ENCODE results near the gene MTMR2. TPM values are rescaled to one million over a fixed set of nuclear protein-coding genes. Genes with fewer than 3 reads are reported as not detected.
A peak's percentile ranks its signal among the peaks of the same experiment; 100 is the strongest.

The MTMR2 gene
- polyA plus RNA-seq (2011; rRNA removed) (34.8 and 43.3 TPM in 2 replicates), polyA minus RNA-seq (2011; rRNA and poly(A)+ RNA removed) (30.6 and 50.5 TPM in 2 replicates)

GRCh38 chr11:95923728-95924413 lies at the start of gene MTMR2:
Gene MTMR2, minus strand, starts transcription at chr11:95924107. Its CDS starts 153 bp downstream, at chr11:95923954.
- DNase-seq (ENCODE audit: low read depth, low spot score) = peak; percentile 29
- ChIA-PET CTCF (interaction anchor here (0.8 to 1.5 kb wide), 3 partner anchors 75 to 470 kb away, joined by 3 to 6 read pairs (median 5); no protein-coding TSS in a partner anchor), POLR2A (interaction anchor here (0.9 to 1.2 kb wide), 5 partner anchors 74 to 419 kb away, joined by 3 to 4 read pairs (median 4); partner anchors contain the start of genes FAM76B and MAML2)
- peak within 1 kb of the TSS; percentile 92 for H3K4me3 ChIP-seq (ENCODE audit: low read depth, low read length)
- no peaks in the 10 kb centered on the region for H3K27me3 ChIP-seq (ENCODE audit: control insufficient read depth, insufficient read depth, low read length)
- no peaks in the 10 kb centered on the region; the same call in 1 of the 2 replicates for H3K9me3 ChIP-seq (ENCODE audit: control insufficient read depth, insufficient read depth, low read length)
- no peak for TF ChIP-seq CTCF (IDR thresholded peaks at IDR 0.05; ENCODE audit: low read depth, low read length)
- peak within 1 kb of the TSS; percentile 97 for H3K27ac ChIP-seq (ENCODE audit: low read depth, low read length)

DNA sequence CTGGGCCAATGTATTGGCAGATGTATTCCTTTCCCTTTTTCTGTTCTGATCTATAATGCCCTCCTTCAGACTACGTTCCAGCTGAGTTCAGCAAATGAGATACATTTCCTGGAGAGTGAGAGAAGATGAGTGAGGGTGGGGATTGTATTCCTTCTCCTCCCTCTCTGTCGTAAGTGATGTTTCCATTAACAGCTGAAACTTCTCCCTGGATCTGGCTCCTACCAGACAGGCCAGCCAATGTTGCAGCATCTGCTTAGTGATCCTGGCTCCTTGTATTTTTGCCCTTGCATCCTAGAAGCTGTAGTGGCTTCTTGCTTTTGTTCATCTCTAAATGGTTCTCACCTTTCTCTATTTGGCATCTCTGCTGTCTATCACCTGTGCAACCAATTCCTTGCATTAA lies 48.2 kb upstream of the MTMR2 start:
- Histone ChIP-seq H3K27me3 (ENCODE audit: control insufficient read depth, insufficient read depth, low read length) (no peaks in the 10 kb centered on the region), H3K27ac (ENCODE audit: low read depth, low read length) (no peak overlapping the region), H3K9me3 (ENCODE audit: control insufficient read depth, insufficient read depth, low read length) (no peaks in the 10 kb centered on the region), H3K4me3 (ENCODE audit: low read depth, low read length) (no peak overlapping the region)
- POLR2A ChIA-PET = no interaction called here
- CTCF ChIA-PET = interaction anchor here (1.2 kb wide), 1 partner anchor 123 kb away, joined by 3 read pairs; no protein-coding TSS in a partner anchor
- TF ChIP-seq CTCF (IDR thresholded peaks at IDR 0.05; ENCODE audit: low read depth, low read length) = no peak
- no peak for DNase-seq (ENCODE audit: low read depth, low spot score)

DNA sequence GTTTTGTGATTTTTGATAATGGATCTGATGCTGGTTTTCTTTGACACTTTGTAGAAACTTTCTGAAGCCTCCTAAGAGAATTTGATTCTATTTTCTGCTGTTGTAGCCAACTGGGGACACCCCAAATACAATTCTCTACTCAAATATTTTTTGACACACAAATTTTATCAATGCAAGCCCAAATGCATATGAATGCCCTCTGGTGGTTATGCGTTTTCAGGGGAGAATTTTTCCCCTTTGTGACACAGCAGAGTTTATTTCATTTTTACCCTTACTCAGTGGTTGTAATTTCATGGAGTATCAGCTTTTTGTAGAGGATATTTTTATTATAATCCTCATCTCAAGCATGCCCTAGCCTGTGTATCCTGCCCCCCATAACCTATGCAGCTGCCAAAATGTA lies 44.7 kb upstream of the MTMR2 start:
- Histone ChIP-seq H3K4me3 (ENCODE audit: low read depth, low read length) (no peak overlapping the region), H3K27ac (ENCODE audit: low read depth, low read length) (no peak overlapping the region), H3K9me3 (ENCODE audit: control insufficient read depth, insufficient read depth, low read length) (no peaks in the 10 kb centered on the region), H3K27me3 (ENCODE audit: control insufficient read depth, insufficient read depth, low read length) (no peaks in the 10 kb centered on the region)
- no peak for DNase-seq (ENCODE audit: low read depth, low spot score)
- peak; percentile 45; the same call in 1 of the 2 replicates for TF ChIP-seq CTCF (IDR thresholded peaks at IDR 0.05; ENCODE audit: low read depth, low read length)
- ChIA-PET POLR2A (no interaction called here), CTCF (interaction anchor here (0.6 to 2.2 kb wide), 4 partner anchors 133 to 426 kb away, joined by 3 to 12 read pairs (median 4); partner anchors contain the start of gene MAML2)

DNA sequence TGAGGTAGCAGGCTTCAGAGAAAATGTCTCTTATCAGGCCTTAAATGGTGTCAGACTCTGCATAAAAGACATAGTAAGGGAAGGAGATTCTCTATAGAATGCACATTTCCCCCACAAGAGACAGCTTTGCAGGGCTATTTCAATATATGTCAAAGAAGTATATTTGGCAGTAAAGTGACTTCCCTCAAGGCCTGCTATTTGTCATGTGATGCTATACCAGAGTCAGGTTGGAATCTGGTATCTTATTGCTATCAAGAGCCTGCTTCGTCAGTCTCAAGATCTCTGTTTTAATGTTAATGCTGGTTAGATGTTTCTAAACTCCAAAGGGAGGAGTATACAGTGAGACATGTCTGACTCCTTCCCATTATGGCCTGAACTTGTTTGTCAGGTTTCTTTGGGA lies 40.4 kb upstream of the MTMR2 start:
- ChIA-PET POLR2A (no interaction called here), CTCF (no interaction called here)
- H3K9me3 ChIP-seq (ENCODE audit: control insufficient read depth, insufficient read depth, low read length) = no peaks in the 10 kb centered on the region
- H3K27ac ChIP-seq (ENCODE audit: low read depth, low read length) = no peak overlapping the region
- TF ChIP-seq CTCF (IDR thresholded peaks at IDR 0.05; ENCODE audit: low read depth, low read length) = no peak
- DNase-seq (ENCODE audit: low read depth, low spot score) = no peak
- no peak overlapping the region for H3K4me3 ChIP-seq (ENCODE audit: low read depth, low read length)
- no peaks in the 10 kb centered on the region for H3K27me3 ChIP-seq (ENCODE audit: control insufficient read depth, insufficient read depth, low read length)

DNA sequence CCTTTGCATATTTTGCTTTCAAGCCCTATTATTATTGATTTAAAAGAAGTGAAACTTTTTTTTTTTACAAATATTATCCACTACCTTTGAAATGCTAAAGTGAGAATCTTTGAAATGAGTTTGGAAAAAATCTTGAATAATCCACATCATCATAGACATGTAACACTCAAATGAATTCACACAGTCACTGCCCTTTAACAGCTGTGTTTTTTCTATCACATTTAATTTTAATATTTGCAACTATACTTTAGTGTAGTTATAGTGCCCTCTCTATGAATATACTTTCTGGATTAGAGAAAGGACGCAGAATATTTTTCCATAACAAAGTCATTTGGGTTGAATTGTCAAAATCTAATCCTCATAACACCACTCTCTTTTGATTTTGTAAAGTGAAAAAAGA lies 37.9 kb upstream of the MTMR2 start:
- TF ChIP-seq CTCF (IDR thresholded peaks at IDR 0.05; ENCODE audit: low read depth, low read length) = no peak
- no peak overlapping the region for H3K27ac ChIP-seq (ENCODE audit: low read depth, low read length)
- H3K4me3 ChIP-seq (ENCODE audit: low read depth, low read length) = no peak overlapping the region
- H3K9me3 ChIP-seq (ENCODE audit: control insufficient read depth, insufficient read depth, low read length) = no peaks in the 10 kb centered on the region
- ChIA-PET CTCF (no interaction called here), POLR2A (no interaction called here)
- H3K27me3 ChIP-seq (ENCODE audit: control insufficient read depth, insufficient read depth, low read length) = no peaks in the 10 kb centered on the region
- DNase-seq (ENCODE audit: low read depth, low spot score) = no peak

Data from AG04450 (cell line).